K562 (cell line): ENCODE data around the gene TMEM60. TPM values are rescaled to one million over a fixed set of nuclear protein-coding genes. Genes with fewer than 3 reads are reported as not detected.

ENCODE experiments used
- ATAC-seq: fragments of 200-7000 bp; cut with Tn5 transposase; 3 replicates; pipeline ENCODE4 v1.9.1; 2020; ENCODE audit warnings: moderate library complexity
- BruUV-seq: library from RNA; stranded (reverse); fragments of 400-500 nt; replicated peaks from 2 replicates; lab custom pipeline; 2021; lab: Mats Ljungman, UMichigan
- CTCF ChIA-PET: fragments of 300-600 bp; formaldehyde crosslinking; extraction: SDS; loops from one replicate; lab custom pipeline; 2021; ENCODE audit warnings: low intra/inter-chr PET ratio; lab: Yijun Ruan, JAX
- POLR2A ChIA-PET: fragments of 300-600, 350-650 bp; sonication (Branson Sonifier 250); formaldehyde crosslinking; extraction: SDS; loops from one replicate; lab custom pipeline; 2021; ENCODE audit warnings: antibody characterized with exemption, inconsistent platforms; lab: Yijun Ruan, JAX
- DNase-seq, 4 experiments: peaks; one replicate each; pipeline versions ENCODE4 v3.0.0 to v3.0.0-alpha.2; 2011 to 2018; ENCODE audit warnings: low spot score in 3 of 4, mixed read lengths in 3 of 4; ENCODE audit errors: extremely low read depth in 1 of 4
- FAIRE-seq: peaks from 2 replicates; lab custom pipeline; 2011; peaks lifted over from hg19 to GRCh38; lab: Jason Lieb, UNC
- H2AFZ ChIP-seq: 2 replicates; pipeline ENCODE4 v1.6.0; 2011; ENCODE audit warnings: low read depth, low read length, control low read depth, inconsistent platforms
- H3K27ac ChIP-seq: fragments of 200-600 bp; 3 replicates; pipeline ENCODE4 v1.8.0; 2011; ENCODE audit warnings: low read depth, mild to moderate bottlenecking, control low read depth, inconsistent platforms, low read length, moderate library complexity, mixed read lengths; ENCODE audit errors: extremely low read depth
- H3K27me3 ChIP-seq, 2 experiments: fragments of 300-600 bp in 1 of 2; 2 replicates in 1 of 2; 3 replicates in 1 of 2; pipeline versions ENCODE4 v1.6.0 to v1.8.0; 2011; ENCODE audit warnings: inconsistent platforms in 2 of 2, low read length in 2 of 2, mild to moderate bottlenecking in 1 of 2, mixed read lengths in 1 of 2, moderate library complexity in 1 of 2; ENCODE audit not compliant: control insufficient read depth in 2 of 2, insufficient read depth in 2 of 2
- H3K36me3 ChIP-seq: fragments of 300-600 bp; 3 replicates; pipeline ENCODE4 v1.8.0; 2011; ENCODE audit warnings: mild to moderate bottlenecking, low read length, inconsistent platforms; ENCODE audit not compliant: control insufficient read depth, insufficient read depth
- H3K4me1 ChIP-seq, 2 experiments: fragments of 200-600 bp in 1 of 2; replicated peaks in 1 of 2; 2 replicates in 1 of 2; 3 replicates in 1 of 2; pipeline versions ENCODE4 v1.5.1 to v1.8.0; 2011; ENCODE audit warnings: inconsistent platforms in 2 of 2, low read length in 2 of 2, mild to moderate bottlenecking in 1 of 2, mixed read lengths in 1 of 2, moderate library complexity in 1 of 2; ENCODE audit not compliant: control insufficient read depth in 2 of 2, insufficient read depth in 2 of 2
- H3K4me2 ChIP-seq: 2 replicates; pipeline ENCODE4 v1.6.1; 2011; ENCODE audit warnings: low read length, control low read depth, inconsistent platforms, mixed read lengths; ENCODE audit not compliant: insufficient read depth
- H3K4me3 ChIP-seq: fragments of 200-600 bp; sonication (generic), shearing (Covaris generic); 2 replicates; pipeline ENCODE4 v1.5.1; 2016; ENCODE audit warnings: control low read depth, inconsistent platforms
- H3K79me2 ChIP-seq: fragments of 200-600 bp; 3 replicates; pipeline ENCODE4 v1.8.0; 2011; ENCODE audit warnings: low read length, inconsistent platforms; ENCODE audit not compliant: control insufficient read depth, insufficient read depth
- H3K9ac ChIP-seq, 2 experiments: 2 replicates each; pipeline versions ENCODE4 v1.6.0 to v1.6.1; 2011; ENCODE audit warnings: low read depth in 2 of 2, low read length in 2 of 2, control low read depth in 1 of 2, inconsistent platforms in 1 of 2, mild to moderate bottlenecking in 1 of 2, mixed read lengths in 1 of 2; ENCODE audit not compliant: insufficient read depth in 1 of 2
- H3K9me1 ChIP-seq: one replicate; pipeline ENCODE4 v1.6.0; 2011; ENCODE audit warnings: inconsistent platforms, mild to moderate bottlenecking, low read length, moderate library complexity; ENCODE audit not compliant: control insufficient read depth, insufficient read depth
- H3K9me3 ChIP-seq: replicated peaks from 2 replicates; pipeline ENCODE4 v1.5.1; 2011; ENCODE audit warnings: low read depth, low read length, inconsistent platforms; ENCODE audit not compliant: control insufficient read depth, insufficient read depth
- H4K20me1 ChIP-seq: replicated peaks from 2 replicates; pipeline ENCODE4 v1.6.1; 2011; ENCODE audit warnings: low read length, inconsistent platforms, mixed read lengths; ENCODE audit not compliant: control insufficient read depth, insufficient read depth
- CEBPB ChIP-seq: fragments of 450-650 bp; IDR thresholded peaks from 2 replicates; pipeline ENCODE4 v1.6.1; 2016; ENCODE audit warnings: missing genetic modification characterization, missing compliant biosample characterization
- CEBPG ChIP-seq, 3 experiments: fragments of 200-800 bp in 1 of 3; sonication (Bioruptor generic) in 1 of 3; sonication (generic) in 1 of 3; formaldehyde crosslinking in 1 of 3; IDR thresholded peaks in 2 of 3; conservative IDR thresholded peaks in 1 of 3; 2 replicates each; pipeline versions ENCODE4 v1.6.1 to v1.8.0; 2016 to 2022; ENCODE audit warnings: missing compliant biosample characterization in 2 of 3, missing genetic modification characterization in 2 of 3, mild to moderate bottlenecking in 1 of 3, missing genetic modification reagents in 1 of 3
- ID3 ChIP-seq, 2 experiments: fragments of 250-450 bp in 1 of 2; fragments of 450-650 bp in 1 of 2; sonication (Bioruptor Pico) in 1 of 2; IDR thresholded peaks; 2 replicates each; pipeline versions ENCODE4 v1.6.1 to v1.8.0; 2016 to 2021; ENCODE audit warnings: mild to moderate bottlenecking in 2 of 2, moderate library complexity in 2 of 2, missing compliant biosample characterization in 1 of 2, missing genetic modification characterization in 1 of 2
- PHTF2 ChIP-seq: fragments of 250-450 bp; sonication (Bioruptor Pico); IDR thresholded peaks from 2 replicates; pipeline ENCODE4 v1.5.0; 2021; ENCODE audit warnings: mild to moderate bottlenecking
- RUNX1 ChIP-seq: sonication (generic); IDR thresholded peaks from 2 replicates; pipeline ENCODE4 v1.6.1; 2016; ENCODE audit warnings: antibody characterized with exemption, low read depth
- ZBTB34 ChIP-seq: fragments of 250-450 bp; sonication (Bioruptor Pico); IDR thresholded peaks from 2 replicates; pipeline ENCODE4 v1.8.0; 2021; ENCODE audit warnings: mild to moderate bottlenecking, moderate library complexity
- ZKSCAN8 ChIP-seq: fragments of 200-800 bp; sonication (Bioruptor generic); IDR thresholded peaks from 2 replicates; pipeline ENCODE4 v1.6.1; 2016; ENCODE audit warnings: missing genetic modification characterization, missing compliant biosample characterization
- ZNF174 ChIP-seq: fragments of 250-450 bp; sonication (Bioruptor Pico); IDR thresholded peaks from 2 replicates; pipeline ENCODE4 v1.4.0; 2020; ENCODE audit warnings: mild to moderate bottlenecking
- WGBS: fragments of 100-300 bp; shearing (Covaris generic); methylation state at CpG from one replicate; pipeline ENCODE4 v1.1.6; 2016; ENCODE audit warnings: low coverage, mixed read lengths; ENCODE audit not compliant: insufficient coverage; ENCODE audit errors: missing lambda C conversion rate; 5-methylcytosine and 5-hydroxymethylcytosine counted together
- in situ Hi-C: fragments of 300-500 bp; cut with MboI; formaldehyde crosslinking; loops from 4 replicates; pipeline ENCODE4 v1.15.0; 2018; ENCODE audit warnings: inconsistent platforms, mixed read lengths
- intact Hi-C: fragments of 100-400 bp; cut with micrococcal nuclease; formaldehyde crosslinking; loops from 2 replicates; pipeline ENCODE4 v1.14.2; 2022
- polyA plus RNA-seq, 8 experiments: library from polyadenylated mRNA; depleted of rRNA in 4 of 8; stranded (reverse) in 5 of 8; unstranded in 3 of 8; fragments of >200 nt; fragmentation: Nextera tagmentation in 2 of 8; fragmentation: Illumina TruSeq in 1 of 8; extraction: Ambion mirVana in 2 of 8; extraction: Trizol in 1 of 8; gene quantifications; 2 replicates each; pipeline versions ENCODE4 v1.2.1 to v1.2.3, GENCODE V29; 2011 to 2014; ENCODE audit warnings: inconsistent platforms in 1 of 8, missing spikeins in 1 of 8
- total RNA-seq, 7 experiments: library from RNA; depleted of rRNA in 6 of 7; stranded (reverse); fragments of >200 nt in 6 of 7; fragmentation: Illumina TruSeq in 2 of 7; extraction: Trizol in 2 of 7; gene quantifications; 2 replicates each; pipeline versions ENCODE4 v1.2.1 to v1.2.3, GENCODE V29; 2011 to 2021; ENCODE audit warnings: low replicate concordance in 1 of 7

TMEM60 gene
- total and polyA plus RNA-seq, 9 of the 15 experiments (the other 6 are each of a cell fraction or from before 2014, with no cell fraction given): 12.5 to 140 (median 38.4) TPM

GRCh38 chr7:77791336-77791735 lies 6.9 kb downstream of the TMEM60 start:
- Histone ChIP-seq H3K27me3 (no peaks in the 10 kb centered on the region), H3K79me2 (peaks cover 28% of the 10 kb centered on the region), H3K9me3 (no peaks in the 10 kb centered on the region; the same call in 1 of the 2 replicates), H3K4me3 (no peak overlapping the region), H3K27ac (no peak overlapping the region), H3K4me2 (no peak overlapping the region), H2AFZ (no peak overlapping the region), H3K36me3 (peaks cover 24% of the 10 kb centered on the region; the same call in 2 of the 3 replicates), H3K9ac (no peak overlapping the region), H3K4me1 (peaks cover 0 to 1% of the 10 kb centered on the region in 2 experiments; a peak in 2 of 5 replicates), H3K9me1 (no peaks in the 10 kb centered on the region), H4K20me1 (no peaks in the 10 kb centered on the region)
- no peak for ATAC-seq
- no peak for DNase-seq
- intact Hi-C loops: loop anchor here (10.0 kb wide), 1 partner anchor 223 kb away; no protein-coding TSS in a partner anchor
- BruUV-seq: no TSS peak
- ChIA-PET CTCF (no interaction called here), POLR2A (interaction anchor here (0.6 kb wide), 2 partner anchors 260 to 399 kb away, joined by 3 read pairs; no protein-coding TSS in a partner anchor)
- peak; percentile 6 for FAIRE-seq
- 69% methylated on average over 6 of the region's 6 CpGs for WGBS
- TF ChIP-seq ZKSCAN8 (CRISPR knock-in tag) (no peak), ZBTB34 (CRISPR knock-in tag) (no peak), ID3 (CRISPR knock-in tag; IDR thresholded peaks at IDR 0.05) (no peak), ID3 (tag; IDR thresholded peaks at IDR 0.05) (no peak), RUNX1 (no peak), ZNF174 (CRISPR knock-in tag) (no peak), CEBPB (0 out of 2 replicates have a peak, but pooled peaks have one; percentile 65), CEBPG (CRISPR knock-in tag; IDR thresholded peaks at IDR 0.05) (no peak), CEBPG (tag; conservative IDR thresholded peaks at IDR 0.05 in 1 of 2, IDR thresholded peaks at IDR 0.05 in 1 of 2) (peak in 1 of 2 experiments; percentile 27; a peak in 1 of 4 replicates), PHTF2 (no peak)
- TF ChIP-seq, all 486 proteins: peak for 2
- in situ Hi-C loops: no loop called here
